SU-DHL-6 (cell line): Measurements from ENCODE around the gene LRRC53.

Source experiments
- H2AFZ ChIP-seq: fragments of 200-600 bp; sonication (generic); 2 replicates; pipeline ENCODE4 v1.6.1; 2014; ENCODE audit warnings: low read depth, mild to moderate bottlenecking, moderate library complexity, mixed read lengths, antibody characterized with exemption, low read length; ENCODE audit not compliant: severe bottlenecking
- H3F3A ChIP-seq: fragments of 200-600 bp; shearing (Covaris generic); 2 replicates; pipeline ENCODE4 v1.6.0; 2016; ENCODE audit warnings: antibody characterized with exemption, mild to moderate bottlenecking; ENCODE audit not compliant: insufficient read depth
- H3K27ac ChIP-seq: fragments of 200-600 bp; sonication (generic); 2 replicates; pipeline ENCODE4 v1.5.1; 2016; ENCODE audit warnings: low read depth, mild to moderate bottlenecking, low read length, moderate library complexity, mixed read lengths
- H3K27me3 ChIP-seq: fragments of 200-600 bp; sonication (generic), shearing (Covaris generic); 2 replicates; pipeline ENCODE4 v1.6.0; 2014; ENCODE audit warnings: mild to moderate bottlenecking, low read length
- H3K36me3 ChIP-seq: fragments of 200-600 bp; sonication (generic); 2 replicates; pipeline ENCODE4 v1.6.1; 2014; ENCODE audit warnings: mild to moderate bottlenecking, low read length, mixed read lengths
- H3K4me2 ChIP-seq: fragments of 300-600, 200-600 bp; shearing (Covaris generic), sonication (generic); 2 replicates; pipeline ENCODE4 v1.6.0; 2014; ENCODE audit warnings: low read length, low read depth, mild to moderate bottlenecking; ENCODE audit not compliant: poor library complexity, severe bottlenecking
- H3K4me3 ChIP-seq: fragments of 200-600 bp; sonication (generic); 2 replicates; pipeline ENCODE4 v1.5.1; 2014; ENCODE audit warnings: antibody characterized with exemption, low read length, mild to moderate bottlenecking, mixed read lengths; ENCODE audit not compliant: insufficient read depth, poor library complexity, severe bottlenecking
- H3K79me2 ChIP-seq: fragments of 200-600 bp; sonication (generic); 2 replicates; pipeline ENCODE4 v1.6.1; 2014; ENCODE audit warnings: mild to moderate bottlenecking, low read length, moderate library complexity; ENCODE audit not compliant: insufficient read depth
- H3K9ac ChIP-seq: fragments of 200-600 bp; sonication (generic); 2 replicates; pipeline ENCODE4 v1.7.0; 2014; ENCODE audit warnings: mild to moderate bottlenecking, low read length
- H3K9me2 ChIP-seq: fragments of 200-600 bp; sonication (generic); replicated peaks from 2 replicates; pipeline ENCODE4 v1.6.1; 2014; ENCODE audit warnings: low read length; ENCODE audit not compliant: insufficient read depth
- H3K9me3 ChIP-seq: fragments of 200-600 bp; sonication (generic); 2 replicates; pipeline ENCODE4 v1.6.1; 2014; ENCODE audit warnings: low read length, mixed read lengths; ENCODE audit not compliant: insufficient read depth
- H4K20me1 ChIP-seq: fragments of 200-600 bp; sonication (generic); 2 replicates; pipeline ENCODE4 v1.6.1; 2014; ENCODE audit warnings: low read depth, mild to moderate bottlenecking, antibody characterized with exemption, low read length, moderate library complexity, mixed read lengths
- EZH2phosphoT487 ChIP-seq: fragments of 200-600 bp; sonication (generic), shearing (Covaris generic); conservative IDR thresholded peaks from 2 replicates; pipeline ENCODE4 v1.6.1; 2018; ENCODE audit warnings: mild to moderate bottlenecking, antibody characterized with exemption, low read length, moderate library complexity, mixed read lengths
- TF ChIP-seq, protein P1 (sequence below): fragments of 200-600 bp; sonication (generic); IDR thresholded peaks from one replicate; pipeline ENCODE4 v1.5.1; 2017; ENCODE audit warnings: antibody characterized with exemption, mild to moderate bottlenecking, low read length, moderate library complexity; ENCODE audit not compliant: insufficient read depth, poor library complexity, severe bottlenecking

LRRC53 gene

DNA sequence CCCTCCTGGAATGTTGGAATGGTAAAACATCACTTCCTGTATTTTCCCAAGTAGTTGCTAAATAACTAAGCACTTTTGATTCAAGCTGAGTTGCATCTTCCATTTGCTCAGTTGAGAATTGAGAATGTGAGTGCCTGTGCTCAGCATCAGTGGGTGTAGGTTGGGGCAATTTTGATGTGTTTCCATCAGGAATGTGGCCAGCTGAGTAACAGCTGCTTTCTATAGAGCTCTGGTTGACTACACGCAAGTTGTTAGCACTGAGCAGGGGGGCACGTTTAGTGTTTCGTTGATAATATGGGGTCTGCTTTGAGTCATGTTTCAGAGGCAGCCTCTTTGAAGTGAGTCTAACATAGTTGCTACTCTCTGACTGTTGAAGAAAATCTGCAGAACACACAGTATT, 41.5 kb downstream of the LRRC53 start:
- Histone ChIP-seq H3K4me2 (no peak overlapping the region), H3K9ac (no peak overlapping the region), H3K27ac (no peak overlapping the region), H3K9me3 (no peaks in the 10 kb centered on the region), H3K79me2 (no peaks in the 10 kb centered on the region), H3K27me3 (no peaks in the 10 kb centered on the region), H3K9me2 (no peaks in the 10 kb centered on the region), H3K4me3 (no peak overlapping the region), H3F3A (no peaks in the 10 kb centered on the region), H3K36me3 (no peaks in the 10 kb centered on the region), H2AFZ (no peak overlapping the region), H4K20me1 (no peaks in the 10 kb centered on the region)
- TF ChIP-seq EZH2phosphoT487, result no peak
- TF ChIP-seq, protein P1, sequence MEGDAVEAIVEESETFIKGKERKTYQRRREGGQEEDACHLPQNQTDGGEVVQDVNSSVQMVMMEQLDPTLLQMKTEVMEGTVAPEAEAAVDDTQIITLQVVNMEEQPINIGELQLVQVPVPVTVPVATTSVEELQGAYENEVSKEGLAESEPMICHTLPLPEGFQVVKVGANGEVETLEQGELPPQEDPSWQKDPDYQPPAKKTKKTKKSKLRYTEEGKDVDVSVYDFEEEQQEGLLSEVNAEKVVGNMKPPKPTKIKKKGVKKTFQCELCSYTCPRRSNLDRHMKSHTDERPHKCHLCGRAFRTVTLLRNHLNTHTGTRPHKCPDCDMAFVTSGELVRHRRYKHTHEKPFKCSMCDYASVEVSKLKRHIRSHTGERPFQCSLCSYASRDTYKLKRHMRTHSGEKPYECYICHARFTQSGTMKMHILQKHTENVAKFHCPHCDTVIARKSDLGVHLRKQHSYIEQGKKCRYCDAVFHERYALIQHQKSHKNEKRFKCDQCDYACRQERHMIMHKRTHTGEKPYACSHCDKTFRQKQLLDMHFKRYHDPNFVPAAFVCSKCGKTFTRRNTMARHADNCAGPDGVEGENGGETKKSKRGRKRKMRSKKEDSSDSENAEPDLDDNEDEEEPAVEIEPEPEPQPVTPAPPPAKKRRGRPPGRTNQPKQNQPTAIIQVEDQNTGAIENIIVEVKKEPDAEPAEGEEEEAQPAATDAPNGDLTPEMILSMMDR, result no peak

- Histone ChIP-seq H3K27ac (no peak overlapping the region), H3F3A (no peaks in the 10 kb centered on the region), H3K9me2 (no peaks in the 10 kb centered on the region), H3K9me3 (no peaks in the 10 kb centered on the region), H2AFZ (no peak overlapping the region), H3K9ac (no peak overlapping the region), H3K27me3 (no peaks in the 10 kb centered on the region), H3K4me3 (no peak overlapping the region), H3K36me3 (no peaks in the 10 kb centered on the region), H3K79me2 (no peaks in the 10 kb centered on the region), H4K20me1 (no peaks in the 10 kb centered on the region), H3K4me2 (no peak overlapping the region)
- no peak for TF ChIP-seq EZH2phosphoT487
- TF ChIP-seq, protein P1, result no peak
Observed at GRCh38 chr1:74470251-74470650, 42.2 kb downstream of the LRRC53 start.

DNA sequence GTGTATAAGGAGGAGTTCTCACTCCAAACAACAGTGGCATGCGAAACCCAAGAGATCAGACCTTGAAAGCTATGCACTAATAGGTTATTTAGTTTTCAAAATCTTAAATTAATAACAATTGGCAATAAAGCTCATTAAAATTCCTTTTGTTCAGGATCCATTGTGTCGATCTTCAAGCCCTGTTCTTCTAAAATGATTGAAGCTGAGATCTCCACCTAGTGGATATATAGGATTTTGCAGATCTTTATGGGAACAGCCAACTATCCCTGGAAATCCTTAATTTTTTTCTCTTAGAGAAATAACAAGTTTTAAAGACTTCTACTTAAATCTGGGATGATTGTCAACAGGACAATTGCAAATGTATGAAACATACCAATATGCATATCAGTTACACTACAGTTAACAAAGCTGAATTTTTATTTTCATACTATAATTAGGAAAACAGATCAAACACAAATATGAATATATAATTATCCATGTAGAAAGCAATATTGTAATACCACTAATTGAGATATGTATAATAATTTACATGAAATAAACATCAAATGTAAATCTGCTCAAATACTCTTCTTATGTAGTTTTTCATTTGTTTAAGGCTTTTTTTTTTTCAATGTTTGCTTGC, 43.3 kb downstream of the LRRC53 start:
- no peak overlapping the region for H3K4me3 ChIP-seq
- no peaks in the 10 kb centered on the region for H4K20me1 ChIP-seq
- no peaks in the 10 kb centered on the region for H3K79me2 ChIP-seq
- no peaks in the 10 kb centered on the region for H3K9me2 ChIP-seq
- no peak overlapping the region for H3K9ac ChIP-seq
- H3K9me3 ChIP-seq, result no peaks in the 10 kb centered on the region
- H3K27ac ChIP-seq, result no peak overlapping the region
- no peaks in the 10 kb centered on the region for H3K36me3 ChIP-seq
- no peaks in the 10 kb centered on the region for H3F3A ChIP-seq
- TF ChIP-seq, protein P1, result peak; percentile 33
- no peak for TF ChIP-seq EZH2phosphoT487
- no peak overlapping the region for H2AFZ ChIP-seq
- no peak overlapping the region for H3K4me2 ChIP-seq
- H3K27me3 ChIP-seq, result no peaks in the 10 kb centered on the region
